ENCODE data around the gene LIG3. TPM values are rescaled to one million over a fixed set of nuclear protein-coding genes. Genes with fewer than 3 reads are reported as not detected.

LIG3 gene
- total RNA-seq, 1 experiment from 2014 or later = 25.5 TPM

GRCh38 chr17:34961093-34961911 is 19.0 kb upstream of the LIG3 start, which contains the start of the genes CCT6B and ZNF830:
Gene CCT6B, minus strand, starts transcription at chr17:34961460. Its CDS starts 67 bp downstream, at chr17:34961393.
Gene ZNF830, plus strand, starts transcription at chr17:34961540. Its CDS starts 27 bp downstream, at chr17:34961567.
- Histone ChIP-seq H3K27me3 (ENCODE audit: insufficient read depth, low read depth) (no peaks in the 10 kb centered on the region), H3F3A (ENCODE audit: insufficient read depth, low read depth) (no peaks in the 10 kb centered on the region), H3K27ac (peak within 1 kb of the TSS; percentile 70), H3K4me1 (replicated peaks; ENCODE audit: insufficient read depth) (peaks cover 12% of the 10 kb centered on the region), H3K79me2 (ENCODE audit: low read depth) (peaks cover 18% of the 10 kb centered on the region), H3K9me3 (ENCODE audit: insufficient read depth, low read depth) (no peaks in the 10 kb centered on the region), H3K4me3 (peak within 1 kb of the TSS; percentile 97), H4K20me1 (ENCODE audit: insufficient read depth) (no peaks in the 10 kb centered on the region), H3K36me3 (ENCODE audit: low read depth) (0 out of 2 replicates have a peak, but pooled peaks cover 13% of the 10 kb centered on the region), H2AFZ (peak within 1 kb of the TSS; percentile 98), H3K9me2 (ENCODE audit: insufficient read depth) (peaks cover 6% of the 10 kb centered on the region; the same call in 1 of the 2 replicates), H3K4me2 (peak within 1 kb of the TSS; percentile 93)
- intact Hi-C loops (cut with micrococcal nuclease; ENCODE audit: unreplicated experiment) = loop anchor here (1.0 kb wide), 1 partner anchor 20 kb away; no protein-coding TSS in a partner anchor
- BruUV-seq (replicated peaks) = no TSS peak
- peak; percentile 79 to 86 for DNase-seq
- TF ChIP-seq CTCF (conservative IDR thresholded peaks at IDR 0.05) = no peak
- TF ChIP-seq EZH2 (IDR thresholded peaks at IDR 0.05; ENCODE audit: low read depth) = no peak
- ChIA-PET CTCF (no interaction called here), POLR2A (ENCODE audit: unreplicated experiment) (interaction anchor here (0.6 kb wide), 1 partner anchor 12 kb away, joined by 6 read pairs; no protein-coding TSS in a partner anchor)

GRCh38 chr17:34974179-34974578 is 6.1 kb upstream of the LIG3 start:
- Histone ChIP-seq H3K4me1 (replicated peaks; ENCODE audit: insufficient read depth) (peaks cover 3% of the 10 kb centered on the region; the same call in 1 of the 2 replicates), H3K27me3 (ENCODE audit: insufficient read depth, low read depth) (no peaks in the 10 kb centered on the region), H3K36me3 (ENCODE audit: low read depth) (no peaks in the 10 kb centered on the region), H3K27ac (no peak overlapping the region), H3K9me2 (ENCODE audit: insufficient read depth) (no peaks in the 10 kb centered on the region), H2AFZ (no peak overlapping the region), H3K9me3 (ENCODE audit: insufficient read depth, low read depth) (no peaks in the 10 kb centered on the region), H3K4me3 (no peak overlapping the region), H3K4me2 (no peak overlapping the region), H3K79me2 (ENCODE audit: low read depth) (no peaks in the 10 kb centered on the region), H3F3A (ENCODE audit: insufficient read depth, low read depth) (no peaks in the 10 kb centered on the region), H4K20me1 (ENCODE audit: insufficient read depth) (no peaks in the 10 kb centered on the region)
- ChIA-PET CTCF (no interaction called here), POLR2A (ENCODE audit: unreplicated experiment) (interaction anchor here (0.7 kb wide), 1 partner anchor 11 kb away, joined by 9 read pairs; no protein-coding TSS in a partner anchor)
- no peak for DNase-seq
- TF ChIP-seq CTCF (conservative IDR thresholded peaks at IDR 0.05) = no peak
- no peak for TF ChIP-seq EZH2 (IDR thresholded peaks at IDR 0.05; ENCODE audit: low read depth)
- BruUV-seq (replicated peaks) = no TSS peak
- intact Hi-C loops (cut with micrococcal nuclease; ENCODE audit: unreplicated experiment) = no loop called here

GRCh38 chr17:34974794-34975785 is 5.2 kb upstream of the LIG3 start:
- Histone ChIP-seq H4K20me1 (ENCODE audit: insufficient read depth) (no peaks in the 10 kb centered on the region), H3K4me3 (no peak overlapping the region), H3K36me3 (ENCODE audit: low read depth) (no peaks in the 10 kb centered on the region), H3K27me3 (ENCODE audit: insufficient read depth, low read depth) (no peaks in the 10 kb centered on the region), H2AFZ (no peak overlapping the region), H3K9me2 (ENCODE audit: insufficient read depth) (no peaks in the 10 kb centered on the region), H3K27ac (no peak overlapping the region), H3F3A (ENCODE audit: insufficient read depth, low read depth) (no peaks in the 10 kb centered on the region), H3K79me2 (ENCODE audit: low read depth) (no peaks in the 10 kb centered on the region), H3K4me1 (replicated peaks; ENCODE audit: insufficient read depth) (peaks cover 3% of the 10 kb centered on the region; the same call in 1 of the 2 replicates), H3K4me2 (no peak overlapping the region), H3K9me3 (ENCODE audit: insufficient read depth, low read depth) (no peaks in the 10 kb centered on the region)
- POLR2A ChIA-PET (ENCODE audit: unreplicated experiment) = interaction anchor here (0.7 kb wide), 1 partner anchor 11 kb away, joined by 9 read pairs; no protein-coding TSS in a partner anchor
- intact Hi-C loops (cut with micrococcal nuclease; ENCODE audit: unreplicated experiment) = no loop called here
- CTCF ChIA-PET = no interaction called here
- TF ChIP-seq EZH2 (IDR thresholded peaks at IDR 0.05; ENCODE audit: low read depth) = no peak
- no peak for TF ChIP-seq CTCF (conservative IDR thresholded peaks at IDR 0.05)
- no TSS peak for BruUV-seq (replicated peaks)
- no peak for DNase-seq
